Measurements from ENCODE around the gene KIAA1549.

The KIAA1549 gene

DNA sequence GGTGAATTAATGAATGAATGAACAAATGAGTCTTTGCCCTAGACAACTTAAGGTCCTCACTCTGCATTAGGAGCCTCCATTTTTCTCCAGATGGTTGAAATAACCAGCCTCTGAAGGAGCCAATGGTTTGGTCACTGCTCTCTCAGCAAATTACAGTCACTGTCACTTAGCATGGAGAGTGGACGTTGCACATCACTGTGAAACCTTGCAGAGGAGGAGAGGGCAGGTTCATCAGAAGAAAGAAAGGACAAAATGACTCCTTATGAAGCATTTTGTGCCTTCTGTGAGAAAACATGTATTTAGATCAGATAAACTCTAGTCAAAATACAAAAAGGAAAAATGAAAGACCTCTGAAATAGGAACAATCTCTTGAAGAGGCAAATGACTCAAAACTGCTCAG is 176.6 kb downstream of the KIAA1549 start:
- H3K4me1 ChIP-seq (ENCODE audit: low read depth, poor library complexity, severe bottlenecking) = no peaks in the 10 kb centered on the region
- H3K4me2 ChIP-seq = no peak overlapping the region
- no peak overlapping the region for H3K9ac ChIP-seq
- no peaks in the 10 kb centered on the region for H3K36me3 ChIP-seq (ENCODE audit: insufficient read depth)
- H4K20me1 ChIP-seq (ENCODE audit: insufficient read depth) = no peaks in the 10 kb centered on the region
- TF ChIP-seq, protein P1, sequence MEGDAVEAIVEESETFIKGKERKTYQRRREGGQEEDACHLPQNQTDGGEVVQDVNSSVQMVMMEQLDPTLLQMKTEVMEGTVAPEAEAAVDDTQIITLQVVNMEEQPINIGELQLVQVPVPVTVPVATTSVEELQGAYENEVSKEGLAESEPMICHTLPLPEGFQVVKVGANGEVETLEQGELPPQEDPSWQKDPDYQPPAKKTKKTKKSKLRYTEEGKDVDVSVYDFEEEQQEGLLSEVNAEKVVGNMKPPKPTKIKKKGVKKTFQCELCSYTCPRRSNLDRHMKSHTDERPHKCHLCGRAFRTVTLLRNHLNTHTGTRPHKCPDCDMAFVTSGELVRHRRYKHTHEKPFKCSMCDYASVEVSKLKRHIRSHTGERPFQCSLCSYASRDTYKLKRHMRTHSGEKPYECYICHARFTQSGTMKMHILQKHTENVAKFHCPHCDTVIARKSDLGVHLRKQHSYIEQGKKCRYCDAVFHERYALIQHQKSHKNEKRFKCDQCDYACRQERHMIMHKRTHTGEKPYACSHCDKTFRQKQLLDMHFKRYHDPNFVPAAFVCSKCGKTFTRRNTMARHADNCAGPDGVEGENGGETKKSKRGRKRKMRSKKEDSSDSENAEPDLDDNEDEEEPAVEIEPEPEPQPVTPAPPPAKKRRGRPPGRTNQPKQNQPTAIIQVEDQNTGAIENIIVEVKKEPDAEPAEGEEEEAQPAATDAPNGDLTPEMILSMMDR (conservative IDR thresholded peaks at IDR 0.05; ENCODE audit: low read depth, low read length) = no peak
- H3K79me2 ChIP-seq (ENCODE audit: insufficient read depth, low read depth) = no peaks in the 10 kb centered on the region
- H3K27me3 ChIP-seq (ENCODE audit: insufficient read depth, low read depth) = no peaks in the 10 kb centered on the region
- H3K27ac ChIP-seq = no peak overlapping the region
- no peak overlapping the region for H2AFZ ChIP-seq (ENCODE audit: low read depth)
- no peak overlapping the region for H3K4me3 ChIP-seq (IDR thresholded peaks at IDR 0.05; ENCODE audit: insufficient read depth, low read depth, low read length)

DNA sequence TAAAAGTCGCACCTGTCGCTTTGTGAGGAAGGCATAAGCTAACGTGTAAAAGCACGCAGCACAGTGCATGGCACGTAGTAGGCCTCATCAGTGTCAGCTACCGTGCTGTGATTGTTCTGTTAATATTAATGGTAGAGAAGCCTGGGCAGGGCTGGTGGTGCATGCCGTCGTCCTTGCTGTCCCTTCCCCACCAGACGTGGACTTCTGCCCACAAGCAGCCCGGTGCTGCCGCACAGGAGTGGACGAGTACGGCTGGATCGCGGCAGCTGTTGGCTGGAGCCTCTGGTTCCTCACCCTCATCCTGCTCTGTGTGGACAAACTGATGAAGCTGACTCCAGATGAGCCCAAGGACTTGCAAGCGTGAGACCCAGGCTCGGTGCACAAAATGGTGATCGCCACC is 178.5 kb downstream of the KIAA1549 start:
- Histone ChIP-seq H3K4me1 (ENCODE audit: low read depth, poor library complexity, severe bottlenecking) (no peaks in the 10 kb centered on the region), H3K27ac (no peak overlapping the region), H3K36me3 (ENCODE audit: insufficient read depth) (no peaks in the 10 kb centered on the region), H3K79me2 (ENCODE audit: insufficient read depth, low read depth) (no peaks in the 10 kb centered on the region), H3K9ac (no peak overlapping the region), H3K27me3 (ENCODE audit: insufficient read depth, low read depth) (no peaks in the 10 kb centered on the region), H3K4me2 (no peak overlapping the region), H2AFZ (ENCODE audit: low read depth) (no peak overlapping the region), H4K20me1 (ENCODE audit: insufficient read depth) (no peaks in the 10 kb centered on the region), H3K4me3 (IDR thresholded peaks at IDR 0.05; ENCODE audit: insufficient read depth, low read depth, low read length) (no peak overlapping the region)
- TF ChIP-seq, protein P1 (conservative IDR thresholded peaks at IDR 0.05; ENCODE audit: low read depth, low read length) = no peak

DNA sequence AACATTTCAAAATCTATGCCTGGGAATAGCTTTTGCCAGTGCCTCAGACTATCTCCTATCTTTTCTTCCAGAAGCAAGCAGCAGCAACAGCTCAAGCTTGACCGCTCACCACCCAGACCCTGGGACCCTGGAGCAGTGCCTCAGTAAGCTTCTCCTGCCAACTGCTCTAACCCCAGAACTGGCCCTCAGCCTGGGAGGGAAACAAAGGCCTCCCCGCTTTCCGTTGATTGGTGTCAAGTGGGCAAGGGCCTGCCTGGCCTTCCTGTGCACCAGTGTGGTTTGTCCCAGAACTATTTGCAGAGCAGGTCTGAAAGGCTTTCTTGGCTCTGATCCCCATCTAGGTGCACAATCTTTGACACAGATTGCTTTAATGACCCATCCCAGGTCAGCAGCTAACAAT is 179.9 kb downstream of the KIAA1549 start:
- TF ChIP-seq, protein P1 (conservative IDR thresholded peaks at IDR 0.05; ENCODE audit: low read depth, low read length) = no peak

DNA sequence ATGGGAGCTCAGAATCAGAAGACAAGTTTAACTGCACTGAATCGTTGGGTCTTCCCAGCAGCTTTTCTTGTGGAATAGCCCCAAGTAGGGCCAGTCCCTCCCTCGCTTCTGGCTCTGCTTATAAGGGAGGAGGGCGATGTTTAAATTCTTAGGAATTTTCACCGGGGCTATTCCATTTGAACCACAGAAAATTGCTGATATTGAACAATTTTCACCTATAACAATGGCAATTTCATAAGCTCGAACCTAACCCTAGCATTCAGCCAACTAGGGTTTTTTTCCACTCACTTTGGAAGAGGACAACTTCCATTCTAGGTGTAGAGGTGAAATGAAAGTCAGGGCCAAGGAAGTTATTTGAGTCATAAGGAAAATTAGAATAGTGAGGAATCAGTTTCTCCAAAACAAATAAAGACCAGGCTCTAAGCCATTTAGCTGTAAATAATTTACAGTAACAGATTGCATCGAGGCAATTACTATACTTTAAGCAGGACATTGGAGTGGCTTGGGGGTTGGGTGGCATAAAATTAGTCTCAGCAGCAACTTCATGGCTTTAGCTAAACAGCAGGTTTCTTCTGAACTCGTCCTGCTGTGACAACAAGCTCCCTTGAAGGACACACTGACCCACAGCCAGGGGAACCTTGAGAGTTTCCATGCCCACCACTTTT is 181.7 kb downstream of the KIAA1549 start:
- no peak overlapping the region for H3K4me3 ChIP-seq (IDR thresholded peaks at IDR 0.05; ENCODE audit: insufficient read depth, low read depth, low read length)
- no peak overlapping the region for H2AFZ ChIP-seq (ENCODE audit: low read depth)
- no peaks in the 10 kb centered on the region for H3K4me1 ChIP-seq (ENCODE audit: low read depth, poor library complexity, severe bottlenecking)
- H3K36me3 ChIP-seq (ENCODE audit: insufficient read depth) = no peaks in the 10 kb centered on the region
- H3K27ac ChIP-seq = no peak overlapping the region
- no peak overlapping the region for H3K4me2 ChIP-seq
- H4K20me1 ChIP-seq (ENCODE audit: insufficient read depth) = no peaks in the 10 kb centered on the region
- no peak overlapping the region for H3K9ac ChIP-seq
- H3K79me2 ChIP-seq (ENCODE audit: insufficient read depth, low read depth) = no peaks in the 10 kb centered on the region
- H3K27me3 ChIP-seq (ENCODE audit: insufficient read depth, low read depth) = no peaks in the 10 kb centered on the region
- TF ChIP-seq, protein P1 (conservative IDR thresholded peaks at IDR 0.05; ENCODE audit: low read depth, low read length) = no peak

More for the DNA sequence above, 179.9 kb downstream of the KIAA1549 start:
- Histone ChIP-seq H3K79me2 (ENCODE audit: insufficient read depth, low read depth) (no peaks in the 10 kb centered on the region), H2AFZ (ENCODE audit: low read depth) (no peak overlapping the region), H3K27ac (no peak overlapping the region), H3K36me3 (ENCODE audit: insufficient read depth) (no peaks in the 10 kb centered on the region), H3K27me3 (ENCODE audit: insufficient read depth, low read depth) (no peaks in the 10 kb centered on the region), H3K4me3 (IDR thresholded peaks at IDR 0.05; ENCODE audit: insufficient read depth, low read depth, low read length) (no peak overlapping the region), H3K9ac (no peak overlapping the region), H4K20me1 (ENCODE audit: insufficient read depth) (no peaks in the 10 kb centered on the region), H3K4me1 (ENCODE audit: low read depth, poor library complexity, severe bottlenecking) (no peaks in the 10 kb centered on the region), H3K4me2 (no peak overlapping the region)

Measured in KMS-11 (cell line).